ENCODE results near the gene STARD3.
A peak's percentile ranks its signal among the peaks of the same experiment; 100 is the strongest.

STARD3 gene

DNA sequence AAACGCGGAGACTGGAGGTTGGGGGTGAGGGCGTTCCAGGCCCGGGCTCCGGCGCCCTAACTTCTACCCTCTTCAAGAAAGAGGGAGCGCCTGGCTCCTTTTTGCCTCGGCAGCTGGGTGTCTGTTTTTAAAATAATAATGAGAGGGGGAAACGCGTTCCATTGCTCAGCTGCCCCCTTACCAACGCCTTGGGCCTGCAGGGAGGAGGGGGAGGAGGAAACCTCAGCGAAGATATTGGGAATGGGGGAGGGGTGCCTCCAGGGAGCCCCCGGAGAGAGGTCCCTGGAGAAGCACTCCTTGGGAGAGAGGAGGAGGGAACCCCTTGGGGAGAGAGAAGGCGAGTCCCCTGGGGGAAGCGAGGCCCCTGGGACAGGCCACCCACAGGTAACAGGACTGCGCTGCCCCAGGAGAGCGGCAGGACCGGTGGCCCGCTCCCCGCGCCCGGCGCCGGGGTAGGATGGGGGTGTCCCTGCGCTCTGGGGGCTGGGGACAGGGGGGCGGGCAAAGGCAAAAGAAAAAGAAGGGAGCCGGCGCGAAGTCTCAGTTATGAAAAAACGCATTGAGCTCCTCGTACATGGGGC is 31.9 kb upstream of the STARD3 start:
- H3K36me3 ChIP-seq (ENCODE audit: low read depth): no peaks in the 10 kb centered on the region
- H3K9me3 ChIP-seq (ENCODE audit: severe bottlenecking): no peaks in the 10 kb centered on the region
- ATAC-seq (ENCODE audit: low read depth) (no peak), DNase-seq (ENCODE audit: low spot score) (no peak)
- no peak for TF ChIP-seq CTCF (IDR thresholded peaks at IDR 0.05; ENCODE audit: poor library complexity, severe bottlenecking)
- H3K27me3 ChIP-seq (ENCODE audit: insufficient read depth, poor library complexity, severe bottlenecking): peaks cover 95% of the 10 kb centered on the region
- H3K4me3 ChIP-seq (ENCODE audit: severe bottlenecking): no peak overlapping the region
- no peak overlapping the region for H3K27ac ChIP-seq (ENCODE audit: poor library complexity, severe bottlenecking)
- peaks cover 7% of the 10 kb centered on the region for H3K4me1 ChIP-seq (ENCODE audit: insufficient read depth, poor library complexity, severe bottlenecking)

DNA sequence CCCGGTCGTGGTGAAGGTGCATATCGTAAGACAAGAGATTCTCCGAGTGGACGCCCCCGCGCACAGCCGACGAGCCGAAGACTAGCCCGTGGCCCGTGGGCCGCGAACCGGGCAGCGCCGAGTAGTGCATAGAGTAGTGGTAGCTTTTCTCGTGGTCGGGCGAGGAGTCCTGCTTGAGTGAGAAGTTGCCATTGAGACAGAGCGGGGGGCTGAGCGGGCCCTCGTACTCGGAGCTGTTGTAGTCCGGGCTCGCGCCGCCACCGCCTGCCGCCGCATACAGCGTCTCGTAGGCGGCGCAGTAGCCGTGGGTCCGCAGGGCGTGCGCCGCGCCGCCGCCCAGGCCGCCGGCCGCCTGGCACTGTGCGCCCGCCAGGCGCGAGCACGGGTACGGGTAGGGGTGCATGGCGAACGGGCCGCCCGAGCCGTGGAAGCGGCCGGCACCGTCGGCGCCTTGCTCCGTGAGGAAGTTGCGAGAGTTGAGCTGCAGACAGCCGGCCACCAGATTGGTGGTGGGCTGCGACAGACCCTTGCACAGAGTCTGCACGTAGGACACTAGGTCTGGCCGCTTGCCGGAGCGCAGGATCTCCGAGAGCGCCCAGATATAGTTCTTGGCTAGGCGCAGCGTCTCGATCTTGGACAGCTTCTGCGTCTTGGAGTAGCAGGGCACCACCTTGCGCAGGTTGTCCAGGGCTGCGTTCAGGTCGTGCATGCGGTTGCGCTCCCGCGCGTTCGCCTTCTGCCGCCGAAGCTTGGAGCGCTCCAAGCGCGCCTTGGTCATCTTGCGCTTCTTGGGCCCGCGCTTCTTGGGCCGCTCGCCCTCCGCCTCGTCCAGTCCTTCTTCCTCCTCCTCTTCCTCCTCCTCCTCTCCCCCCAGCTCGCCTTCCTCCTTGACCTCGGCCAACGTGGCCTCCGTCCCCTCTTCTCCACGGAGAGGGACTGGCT is 31.2 kb upstream of the STARD3 start:
- H3K9me3 ChIP-seq (ENCODE audit: severe bottlenecking): no peaks in the 10 kb centered on the region
- no peak for TF ChIP-seq CTCF (IDR thresholded peaks at IDR 0.05; ENCODE audit: poor library complexity, severe bottlenecking)
- ATAC-seq (ENCODE audit: low read depth) (peak; percentile 43), DNase-seq (ENCODE audit: low spot score) (no peak)
- H3K36me3 ChIP-seq (ENCODE audit: low read depth): no peaks in the 10 kb centered on the region
- H3K27me3 ChIP-seq (ENCODE audit: insufficient read depth, poor library complexity, severe bottlenecking): peaks cover 88% of the 10 kb centered on the region
- H3K4me1 ChIP-seq (ENCODE audit: insufficient read depth, poor library complexity, severe bottlenecking): peaks cover 7% of the 10 kb centered on the region
- H3K4me3 ChIP-seq (ENCODE audit: severe bottlenecking): no peak overlapping the region
- no peak overlapping the region for H3K27ac ChIP-seq (ENCODE audit: poor library complexity, severe bottlenecking)

DNA sequence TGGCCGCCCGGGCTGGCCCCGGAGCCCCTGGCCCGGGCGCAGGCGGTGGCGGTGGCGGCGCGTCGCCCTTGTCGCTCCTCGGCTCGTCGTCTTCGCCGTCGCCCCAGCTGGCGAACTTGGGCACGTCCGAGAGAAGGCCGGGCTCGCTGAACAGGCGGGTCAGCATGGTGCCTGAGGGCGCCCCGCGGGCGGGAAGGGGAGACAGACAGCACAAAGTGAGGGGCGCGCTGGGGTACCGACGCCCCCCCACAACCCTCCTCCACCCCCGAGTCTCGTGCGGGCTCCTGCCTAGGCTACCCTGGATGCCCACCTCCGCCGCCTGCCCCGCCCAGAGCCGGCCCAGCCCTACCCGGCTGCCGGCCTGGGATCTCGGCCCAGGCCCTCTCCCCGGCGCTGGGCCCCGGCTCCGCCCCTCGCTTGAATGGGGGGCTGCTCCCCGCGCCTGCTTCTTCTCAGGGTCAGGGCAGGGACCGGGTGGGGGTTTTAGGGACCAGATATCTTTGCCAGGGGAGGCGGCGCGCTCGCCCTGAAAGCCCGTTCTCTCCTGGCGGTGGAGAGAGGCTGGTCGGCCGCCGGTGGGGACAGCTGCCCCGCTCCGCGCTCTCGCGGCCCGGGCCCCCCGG is 30.4 kb upstream of the STARD3 start:
- H3K27me3 ChIP-seq (ENCODE audit: insufficient read depth, poor library complexity, severe bottlenecking): peaks cover 80% of the 10 kb centered on the region

GRCh38 chr17:39607057-39607850 is 29.7 kb upstream of the STARD3 start:
- no peak overlapping the region for H3K27ac ChIP-seq (ENCODE audit: poor library complexity, severe bottlenecking)
- DNase-seq (ENCODE audit: low spot score): no peak
- H3K27me3 ChIP-seq (ENCODE audit: insufficient read depth, poor library complexity, severe bottlenecking): peaks cover 73% of the 10 kb centered on the region
- H3K4me3 ChIP-seq (ENCODE audit: severe bottlenecking): no peak overlapping the region
- H3K9me3 ChIP-seq (ENCODE audit: severe bottlenecking): no peaks in the 10 kb centered on the region
- H3K36me3 ChIP-seq (ENCODE audit: low read depth): no peaks in the 10 kb centered on the region
- TF ChIP-seq CTCF (IDR thresholded peaks at IDR 0.05; ENCODE audit: poor library complexity, severe bottlenecking): no peak
- peaks cover 7% of the 10 kb centered on the region for H3K4me1 ChIP-seq (ENCODE audit: insufficient read depth, poor library complexity, severe bottlenecking)
- ATAC-seq (ENCODE audit: low read depth): no peak

More for the DNA sequence above, 30.4 kb upstream of the STARD3 start:
- peak; percentile 28; the same call in 1 of the 3 replicates for ATAC-seq (ENCODE audit: low read depth)
- no peaks in the 10 kb centered on the region for H3K9me3 ChIP-seq (ENCODE audit: severe bottlenecking)
- no peak for TF ChIP-seq CTCF (IDR thresholded peaks at IDR 0.05; ENCODE audit: poor library complexity, severe bottlenecking)
- H3K4me3 ChIP-seq (ENCODE audit: severe bottlenecking): peak overlapping the region; percentile 8
- H3K36me3 ChIP-seq (ENCODE audit: low read depth): no peaks in the 10 kb centered on the region
- H3K4me1 ChIP-seq (ENCODE audit: insufficient read depth, poor library complexity, severe bottlenecking): peaks cover 7% of the 10 kb centered on the region
- H3K27ac ChIP-seq (ENCODE audit: poor library complexity, severe bottlenecking): no peak overlapping the region
- DNase-seq (ENCODE audit: low spot score): no peak

Measured in RWPE2 (cell line).